ENCODE results near the gene GALC. TPM values are rescaled to one million over a fixed set of nuclear protein-coding genes. Genes with fewer than 3 reads are reported as not detected.

Gene GALC
- polyA plus RNA-seq, 1 donor from 2014 or later, result 42.6 TPM

GRCh38 chr14:88030079-88030478 is 37.1 kb upstream of the GALC start:
- H3K4me3 ChIP-seq (ENCODE audit: low read length), result no peak overlapping the region
- H3K27me3 ChIP-seq (ENCODE audit: insufficient read depth, low read depth, low read length), result no peaks in the 10 kb centered on the region
- no peak overlapping the region for H3K27ac ChIP-seq (ENCODE audit: low read length)
- no peaks in the 10 kb centered on the region for H3K79me2 ChIP-seq (replicated peaks; ENCODE audit: insufficient read depth, low read length)
- no peak overlapping the region for H3K9ac ChIP-seq (ENCODE audit: low read length)
- no peak overlapping the region for H2AFZ ChIP-seq (ENCODE audit: low read depth, low read length)
- TF ChIP-seq POLR2AphosphoS5 (IDR thresholded peaks at IDR 0.05) (no peak), REST (IDR thresholded peaks at IDR 0.05; ENCODE audit: borderline replicate concordance) (no peak), TAF1 (IDR thresholded peaks at IDR 0.05; ENCODE audit: low read depth) (no peak), MXI1 (conservative IDR thresholded peaks at IDR 0.05; ENCODE audit: poor library complexity, severe bottlenecking) (no peak), CTCF (IDR thresholded peaks at IDR 0.05; ENCODE audit: poor library complexity, severe bottlenecking) (no peak), SMC3 (conservative IDR thresholded peaks at IDR 0.05; ENCODE audit: poor library complexity) (no peak), EP300 (conservative IDR thresholded peaks at IDR 0.05; ENCODE audit: poor library complexity, severe bottlenecking) (no peak), RAD21 (conservative IDR thresholded peaks at IDR 0.05) (no peak), EZH2 (IDR thresholded peaks at IDR 0.05; ENCODE audit: borderline replicate concordance, insufficient read depth, low read length, poor library complexity, severe bottlenecking) (no peak)
- H3K36me3 ChIP-seq (ENCODE audit: insufficient read depth, low read length), result no peaks in the 10 kb centered on the region
- no peaks in the 10 kb centered on the region for H3F3A ChIP-seq (ENCODE audit: insufficient read depth, low read length, poor library complexity, severe bottlenecking)
- H3K9me2 ChIP-seq (ENCODE audit: insufficient read depth, low read length), result no peaks in the 10 kb centered on the region
- no peaks in the 10 kb centered on the region for H3K9me3 ChIP-seq (ENCODE audit: low read length)
- H3K4me2 ChIP-seq (ENCODE audit: low read length), result no peak overlapping the region
- H4K20me1 ChIP-seq (ENCODE audit: insufficient read depth), result no peaks in the 10 kb centered on the region

- no peaks in the 10 kb centered on the region for H3K27me3 ChIP-seq (ENCODE audit: insufficient read depth, low read depth, low read length)
- no peaks in the 10 kb centered on the region for H3K36me3 ChIP-seq (ENCODE audit: insufficient read depth, low read length)
- H2AFZ ChIP-seq (ENCODE audit: low read depth, low read length), result no peak overlapping the region
- H3K27ac ChIP-seq (ENCODE audit: low read length), result no peak overlapping the region
- H3K9ac ChIP-seq (ENCODE audit: low read length), result no peak overlapping the region
- no peak for TF ChIP-seq MXI1 (conservative IDR thresholded peaks at IDR 0.05; ENCODE audit: poor library complexity, severe bottlenecking)
- H3K4me2 ChIP-seq (ENCODE audit: low read length), result no peak overlapping the region
- H3F3A ChIP-seq (ENCODE audit: insufficient read depth, low read length, poor library complexity, severe bottlenecking), result no peaks in the 10 kb centered on the region
- H3K9me2 ChIP-seq (ENCODE audit: insufficient read depth, low read length), result no peaks in the 10 kb centered on the region
- H3K4me3 ChIP-seq (ENCODE audit: low read length), result no peak overlapping the region
- no peaks in the 10 kb centered on the region for H3K9me3 ChIP-seq (ENCODE audit: low read length)
- no peaks in the 10 kb centered on the region for H4K20me1 ChIP-seq (ENCODE audit: insufficient read depth)
- H3K79me2 ChIP-seq (replicated peaks; ENCODE audit: insufficient read depth, low read length), result no peaks in the 10 kb centered on the region
Measured at GRCh38 chr14:88029500-88029899, 36.5 kb upstream of the GALC start.

GRCh38 chr14:88026890-88027289 is 33.9 kb upstream of the GALC start:
- no peaks in the 10 kb centered on the region for H4K20me1 ChIP-seq (ENCODE audit: insufficient read depth)
- no peak overlapping the region for H3K4me3 ChIP-seq (ENCODE audit: low read length)
- H3K9me3 ChIP-seq (ENCODE audit: low read length), result no peaks in the 10 kb centered on the region
- H3K4me2 ChIP-seq (ENCODE audit: low read length), result no peak overlapping the region
- no peaks in the 10 kb centered on the region for H3F3A ChIP-seq (ENCODE audit: insufficient read depth, low read length, poor library complexity, severe bottlenecking)
- H3K79me2 ChIP-seq (replicated peaks; ENCODE audit: insufficient read depth, low read length), result no peaks in the 10 kb centered on the region
- H2AFZ ChIP-seq (ENCODE audit: low read depth, low read length), result no peak overlapping the region
- no peak overlapping the region for H3K27ac ChIP-seq (ENCODE audit: low read length)
- no peaks in the 10 kb centered on the region for H3K36me3 ChIP-seq (ENCODE audit: insufficient read depth, low read length)
- no peak overlapping the region for H3K9ac ChIP-seq (ENCODE audit: low read length)
- H3K27me3 ChIP-seq (ENCODE audit: insufficient read depth, low read depth, low read length), result no peaks in the 10 kb centered on the region
- no peaks in the 10 kb centered on the region for H3K9me2 ChIP-seq (ENCODE audit: insufficient read depth, low read length)
- TF ChIP-seq EZH2 (IDR thresholded peaks at IDR 0.05; ENCODE audit: borderline replicate concordance, insufficient read depth, low read length, poor library complexity, severe bottlenecking), result no peak
- TF ChIP-seq SMC3 (conservative IDR thresholded peaks at IDR 0.05; ENCODE audit: poor library complexity), result no peak
- no peak for TF ChIP-seq TAF1 (IDR thresholded peaks at IDR 0.05; ENCODE audit: low read depth)
- TF ChIP-seq CTCF (IDR thresholded peaks at IDR 0.05; ENCODE audit: poor library complexity, severe bottlenecking), result no peak
- TF ChIP-seq RAD21 (conservative IDR thresholded peaks at IDR 0.05), result no peak
- no peak for TF ChIP-seq MXI1 (conservative IDR thresholded peaks at IDR 0.05; ENCODE audit: poor library complexity, severe bottlenecking)
- TF ChIP-seq REST (IDR thresholded peaks at IDR 0.05; ENCODE audit: borderline replicate concordance), result no peak
- no peak for TF ChIP-seq POLR2AphosphoS5 (IDR thresholded peaks at IDR 0.05)
- TF ChIP-seq EP300 (conservative IDR thresholded peaks at IDR 0.05; ENCODE audit: poor library complexity, severe bottlenecking), result no peak
